ENCODE results near the gene APC2.
"Not testable (repeated sequence)": the region's sequence is repeated elsewhere in the genome, so short reads cannot be mapped to it uniquely, and the experiment has no call there.

The APC2 gene

GRCh38 chr19:1466018-1466460 is 16.1 kb downstream of the APC2 start:
- DNase-seq (ENCODE audit: low read depth) = no peak

DNA sequence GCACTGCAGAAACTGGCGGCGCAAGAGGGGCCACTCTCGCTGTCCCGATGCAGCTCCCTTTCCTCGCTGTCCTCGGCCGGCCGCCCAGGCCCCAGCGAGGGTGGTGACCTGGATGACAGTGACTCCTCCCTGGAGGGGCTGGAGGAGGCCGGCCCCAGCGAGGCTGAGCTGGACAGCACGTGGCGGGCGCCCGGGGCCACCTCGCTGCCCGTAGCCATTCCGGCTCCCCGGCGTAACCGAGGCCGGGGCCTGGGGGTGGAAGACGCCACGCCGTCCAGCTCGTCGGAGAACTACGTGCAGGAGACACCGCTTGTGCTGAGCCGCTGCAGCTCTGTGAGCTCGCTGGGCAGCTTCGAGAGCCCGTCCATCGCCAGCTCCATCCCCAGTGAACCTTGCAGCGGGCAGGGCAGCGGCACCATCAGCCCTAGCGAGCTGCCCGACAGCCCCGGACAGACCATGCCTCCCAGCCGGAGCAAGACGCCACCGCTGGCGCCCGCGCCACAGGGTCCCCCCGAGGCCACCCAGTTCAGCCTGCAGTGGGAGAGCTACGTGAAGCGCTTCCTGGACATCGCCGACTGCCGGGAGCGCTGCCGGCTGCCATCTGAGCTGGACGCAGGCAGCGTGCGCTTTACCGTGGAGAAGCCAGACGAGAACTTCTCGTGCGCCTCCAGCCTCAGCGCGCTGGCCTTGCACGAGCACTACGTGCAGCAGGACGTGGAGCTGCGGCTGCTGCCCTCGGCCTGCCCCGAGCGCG is 16.7 kb downstream of the APC2 start:
- DNase-seq (ENCODE audit: low read depth) = no peak

DNA sequence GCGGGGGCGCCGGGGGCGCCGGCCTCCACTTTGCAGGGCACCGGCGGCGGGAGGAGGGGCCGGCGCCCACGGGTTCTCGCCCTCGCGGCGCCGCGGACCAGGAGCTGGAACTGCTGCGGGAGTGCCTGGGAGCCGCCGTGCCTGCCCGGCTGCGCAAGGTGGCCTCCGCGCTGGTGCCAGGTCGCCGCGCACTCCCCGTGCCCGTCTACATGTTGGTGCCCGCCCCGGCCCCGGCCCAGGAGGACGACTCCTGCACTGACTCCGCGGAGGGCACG is 17.2 kb downstream of the APC2 start:
- no peak for DNase-seq (ENCODE audit: low read depth)

DNA sequence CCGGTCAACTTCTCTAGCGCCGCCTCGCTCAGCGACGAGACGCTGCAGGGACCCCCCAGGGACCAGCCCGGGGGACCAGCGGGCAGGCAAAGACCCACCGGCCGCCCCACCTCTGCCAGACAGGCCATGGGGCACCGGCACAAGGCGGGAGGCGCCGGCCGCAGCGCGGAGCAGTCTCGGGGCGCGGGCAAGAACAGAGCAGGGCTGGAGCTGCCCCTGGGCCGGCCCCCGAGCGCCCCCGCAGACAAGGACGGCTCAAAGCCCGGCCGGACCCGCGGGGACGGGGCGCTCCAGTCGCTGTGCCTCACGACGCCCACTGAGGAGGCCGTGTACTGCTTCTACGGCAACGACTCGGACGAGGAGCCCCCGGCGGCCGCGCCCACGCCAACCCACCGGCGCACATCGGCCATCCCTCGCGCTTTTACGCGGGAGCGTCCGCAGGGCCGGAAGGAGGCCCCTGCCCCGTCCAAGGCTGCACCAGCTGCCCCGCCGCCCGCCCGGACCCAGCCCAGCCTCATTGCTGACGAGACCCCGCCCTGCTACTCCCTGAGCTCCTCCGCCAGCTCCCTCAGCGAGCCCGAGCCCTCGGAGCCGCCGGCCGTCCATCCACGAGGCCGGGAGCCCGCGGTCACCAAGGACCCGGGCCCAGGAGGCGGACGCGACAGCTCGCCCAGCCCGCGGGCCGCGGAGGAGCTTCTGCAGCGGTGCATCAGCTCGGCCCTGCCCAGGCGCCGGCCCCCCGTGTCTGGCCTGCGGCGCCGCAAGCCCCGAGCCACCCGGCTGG is 17.8 kb downstream of the APC2 start:
- no peak for DNase-seq (ENCODE audit: low read depth)

- DNase-seq (ENCODE audit: low read depth) = no peak
Measured at GRCh38 chr19:1468274-1468820, 18.4 kb downstream of the APC2 start.

DNA sequence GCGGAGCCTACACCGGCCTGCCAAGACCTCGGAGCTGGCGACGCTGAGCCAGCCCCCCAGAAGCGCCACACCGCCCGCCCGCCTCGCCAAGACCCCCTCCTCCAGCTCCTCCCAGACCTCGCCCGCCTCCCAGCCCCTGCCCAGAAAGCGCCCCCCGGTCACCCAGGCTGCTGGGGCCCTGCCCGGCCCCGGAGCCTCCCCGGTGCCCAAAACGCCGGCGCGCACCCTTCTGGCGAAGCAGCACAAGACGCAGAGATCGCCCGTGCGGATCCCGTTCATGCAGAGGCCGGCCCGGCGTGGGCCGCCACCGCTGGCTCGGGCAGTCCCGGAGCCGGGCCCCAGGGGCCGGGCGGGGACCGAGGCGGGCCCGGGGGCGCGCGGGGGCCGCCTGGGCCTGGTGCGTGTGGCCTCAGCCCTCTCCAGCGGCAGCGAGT is 18.9 kb downstream of the APC2 start:
- no peak for DNase-seq (ENCODE audit: low read depth)

- no peak for DNase-seq (ENCODE audit: low read depth)
Measured at GRCh38 chr19:1469255-1470054, 19.5 kb downstream of the APC2 start.

- DNase-seq (ENCODE audit: low read depth) = no peak
Measured at GRCh38 chr19:1470055-1470304, 20.1 kb downstream of the APC2 start.

- peak; percentile 58 for DNase-seq (ENCODE audit: low read depth)
Measured at GRCh38 chr19:1470305-1471009, 20.5 kb downstream of the APC2 start.

GRCh38 chr19:1471010-1471514 is 21.1 kb downstream of the APC2 start:
- DNase-seq (ENCODE audit: low read depth) = no peak

GRCh38 chr19:1471515-1472160 is 21.7 kb downstream of the APC2 start:
- DNase-seq (ENCODE audit: low read depth) = no peak

GRCh38 chr19:1472231-1473084 is 22.5 kb downstream of the APC2 start:
- no peak for DNase-seq (ENCODE audit: low read depth)

DNA sequence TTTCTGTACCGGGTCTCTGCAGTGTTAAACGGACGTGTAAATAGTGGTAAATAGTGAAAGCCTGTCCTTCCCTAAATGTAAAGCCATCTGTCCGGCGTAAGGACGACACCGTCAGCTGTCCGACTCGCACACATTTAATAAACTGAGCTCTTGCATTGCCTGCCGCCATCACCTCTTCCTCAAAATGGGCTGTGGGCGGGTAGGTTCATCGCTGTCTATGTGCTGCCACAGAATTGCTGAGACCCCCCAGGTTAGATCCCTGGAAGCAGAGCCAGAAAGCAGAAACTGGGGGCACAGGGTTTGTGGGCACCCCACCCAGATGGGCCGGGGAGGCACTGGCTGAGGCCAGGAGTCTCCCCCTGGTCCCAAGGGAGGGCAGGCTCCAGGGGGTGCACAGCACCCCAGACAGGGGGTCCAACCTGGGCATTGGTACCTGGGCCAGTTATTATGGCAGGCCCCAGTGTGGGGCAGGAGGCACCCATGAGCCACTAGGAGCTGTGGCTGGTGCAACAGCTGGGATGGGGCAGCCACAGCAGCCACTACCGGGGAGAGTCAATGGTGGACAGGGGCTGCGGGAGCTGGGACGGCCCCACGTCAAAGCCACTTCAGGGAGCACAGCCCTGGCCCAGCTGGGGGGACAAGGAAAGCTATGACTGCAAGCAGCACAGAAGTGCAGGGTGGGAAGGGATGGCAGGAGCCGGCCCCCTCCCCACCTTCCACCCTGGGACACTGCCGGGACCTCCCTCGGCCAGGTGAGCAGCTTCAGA is 23.3 kb downstream of the APC2 start:
- no peak for DNase-seq (ENCODE audit: low read depth)

DNA sequence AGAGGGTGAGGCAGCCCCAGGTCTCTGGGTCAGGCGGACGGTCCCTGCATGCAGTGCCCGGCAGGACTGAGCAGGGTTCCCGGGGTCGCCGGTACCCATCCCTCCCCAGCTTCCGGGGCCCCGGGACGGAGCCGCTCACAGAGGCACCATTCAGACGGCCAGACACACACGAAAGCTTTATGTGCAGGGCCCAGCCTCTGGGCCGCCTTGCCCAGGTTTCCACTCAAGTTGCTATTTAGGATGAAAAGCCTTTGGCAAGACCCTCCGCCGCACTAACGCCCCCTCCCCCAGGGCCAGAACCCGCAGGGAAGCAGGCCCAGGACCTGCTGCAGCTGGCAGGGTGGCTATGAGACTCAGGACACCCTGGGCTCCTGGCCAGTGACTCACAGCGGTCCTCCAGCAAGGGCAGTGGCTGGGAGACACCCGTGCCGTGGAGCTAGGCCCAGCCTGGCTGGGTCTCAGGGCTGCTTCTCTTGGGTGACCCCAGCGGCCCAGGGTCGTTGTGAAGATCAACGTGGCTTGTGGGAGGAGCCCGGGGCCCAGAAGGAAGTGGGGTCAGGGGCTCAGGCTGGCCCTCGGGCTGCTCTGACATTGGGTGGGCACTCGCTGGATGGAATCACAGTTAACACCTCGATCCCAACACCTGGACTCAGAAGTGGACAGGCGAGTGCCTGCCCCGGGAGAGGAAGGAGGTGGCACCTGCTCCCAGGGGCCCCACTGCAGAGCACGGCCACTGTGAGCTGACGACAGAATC is 24.3 kb downstream of the APC2 start:
- no peak for DNase-seq (ENCODE audit: low read depth)

DNA sequence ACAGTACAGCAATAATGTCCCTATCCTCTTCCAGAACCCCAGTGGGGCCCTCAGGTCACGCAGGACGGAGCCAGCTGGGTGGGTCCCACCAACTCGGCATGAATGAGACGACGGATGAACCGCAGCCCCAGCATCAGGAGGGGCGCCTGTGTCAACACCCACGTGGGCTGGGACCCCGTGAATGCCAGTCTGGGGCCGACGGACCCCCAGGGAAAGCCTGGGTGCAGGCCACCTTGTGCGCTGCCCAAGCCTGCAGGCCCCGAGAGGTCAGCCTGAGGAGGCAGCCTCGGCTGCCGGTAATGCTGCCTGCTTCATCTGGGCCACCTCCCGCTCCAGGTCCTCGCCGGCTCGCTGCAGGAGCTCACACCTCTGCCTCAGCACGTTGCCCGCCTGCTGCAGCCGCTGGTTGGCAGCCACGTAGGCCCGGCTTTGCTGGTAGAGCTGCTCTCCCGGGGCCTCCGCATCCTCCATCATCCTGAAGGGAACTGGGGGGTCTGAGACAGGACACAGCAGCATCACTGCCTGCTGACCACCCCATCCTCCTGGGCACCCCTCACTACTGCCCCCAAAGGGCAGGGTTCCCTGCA is 24.9 kb downstream of the APC2 start:
- no peak for DNase-seq (ENCODE audit: low read depth)

DNA sequence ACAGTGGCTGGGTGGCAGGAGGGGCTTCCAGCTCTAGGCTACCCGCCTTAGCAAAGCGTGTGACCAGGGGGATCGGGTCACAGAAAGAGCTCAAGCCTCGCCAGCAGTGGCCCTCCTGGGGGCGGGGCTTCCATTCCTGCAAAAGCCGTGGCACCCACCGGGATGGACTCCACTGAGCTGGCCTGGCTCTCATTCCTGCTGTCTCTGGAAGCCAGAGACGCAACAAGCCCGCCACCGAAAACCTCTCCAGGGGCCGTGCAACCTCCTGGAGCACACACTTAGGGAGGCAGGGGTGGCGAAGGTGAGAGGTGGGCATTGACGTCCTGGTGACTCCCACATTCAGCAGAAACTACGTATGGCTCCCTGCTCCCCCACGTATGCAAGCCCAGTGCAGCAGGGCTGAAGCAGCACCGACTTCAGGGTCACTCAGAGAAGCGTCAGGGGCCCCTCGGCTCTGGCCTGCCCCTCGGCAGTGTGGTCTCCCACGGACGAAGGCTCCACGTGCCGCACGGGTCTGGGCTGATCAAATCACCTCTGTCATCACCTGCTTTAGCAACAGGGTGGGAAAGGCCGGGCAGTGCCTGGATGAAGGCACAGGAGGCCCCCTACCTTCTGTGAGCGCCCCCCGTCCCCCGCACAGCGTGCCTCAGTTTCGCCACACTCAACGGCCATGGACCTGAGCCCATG is 26.0 kb downstream of the APC2 start:
- no peak for DNase-seq (ENCODE audit: low read depth)

GRCh38 chr19:1477056-1477455 is 27.1 kb downstream of the APC2 start:
- not testable (repeated sequence) for DNase-seq (ENCODE audit: low read depth)
